ENCODE data around the gene DNAJB7. TPM values are rescaled to one million over a fixed set of nuclear protein-coding genes. Genes with fewer than 3 reads are reported as not detected.

DNAJB7 gene
- total RNA-seq = not detected in 2 replicates

DNA sequence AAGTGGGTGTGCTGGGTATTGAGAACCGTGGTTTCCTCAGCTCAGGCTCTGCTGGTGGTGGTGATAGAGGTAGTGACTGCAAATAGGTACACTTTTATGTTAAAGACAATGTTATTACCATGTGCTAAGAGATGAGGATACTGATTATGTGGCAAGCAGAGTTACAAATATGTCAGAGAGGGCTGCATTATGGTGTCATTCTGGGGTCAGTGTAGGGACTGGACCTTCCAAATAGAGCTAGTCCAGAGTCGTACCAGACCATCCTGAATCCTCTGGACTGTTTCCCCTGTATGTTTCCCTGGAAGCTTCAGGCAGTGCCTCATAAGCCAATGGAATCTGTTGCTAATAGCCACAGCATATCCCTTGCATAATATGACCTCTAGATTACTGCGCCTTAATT lies at the start of gene DNAJB7:
Gene DNAJB7, minus strand, starts transcription at position 101 of the 400 bp plus-strand sequence. CDS start 119 bp downstream, outside the sequence.
- peaks cover 14% of the 10 kb centered on the region for H3K4me1 ChIP-seq (ENCODE audit: insufficient read depth, low read length)
- TF ChIP-seq, protein P1, sequence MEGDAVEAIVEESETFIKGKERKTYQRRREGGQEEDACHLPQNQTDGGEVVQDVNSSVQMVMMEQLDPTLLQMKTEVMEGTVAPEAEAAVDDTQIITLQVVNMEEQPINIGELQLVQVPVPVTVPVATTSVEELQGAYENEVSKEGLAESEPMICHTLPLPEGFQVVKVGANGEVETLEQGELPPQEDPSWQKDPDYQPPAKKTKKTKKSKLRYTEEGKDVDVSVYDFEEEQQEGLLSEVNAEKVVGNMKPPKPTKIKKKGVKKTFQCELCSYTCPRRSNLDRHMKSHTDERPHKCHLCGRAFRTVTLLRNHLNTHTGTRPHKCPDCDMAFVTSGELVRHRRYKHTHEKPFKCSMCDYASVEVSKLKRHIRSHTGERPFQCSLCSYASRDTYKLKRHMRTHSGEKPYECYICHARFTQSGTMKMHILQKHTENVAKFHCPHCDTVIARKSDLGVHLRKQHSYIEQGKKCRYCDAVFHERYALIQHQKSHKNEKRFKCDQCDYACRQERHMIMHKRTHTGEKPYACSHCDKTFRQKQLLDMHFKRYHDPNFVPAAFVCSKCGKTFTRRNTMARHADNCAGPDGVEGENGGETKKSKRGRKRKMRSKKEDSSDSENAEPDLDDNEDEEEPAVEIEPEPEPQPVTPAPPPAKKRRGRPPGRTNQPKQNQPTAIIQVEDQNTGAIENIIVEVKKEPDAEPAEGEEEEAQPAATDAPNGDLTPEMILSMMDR (IDR thresholded peaks at IDR 0.05; ENCODE audit: extremely low read depth, low read depth, low read length) = no peak
- H3K9me3 ChIP-seq (ENCODE audit: low read depth, low read length) = no peaks in the 10 kb centered on the region
- H3K4me3 ChIP-seq (ENCODE audit: insufficient read depth, low read length) = no peak within 1 kb of the TSS
- H4K20me1 ChIP-seq (ENCODE audit: insufficient read depth, low read length) = no peaks in the 10 kb centered on the region
- no peak within 1 kb of the TSS for H3K4me2 ChIP-seq (ENCODE audit: insufficient read depth, low read length)
- peaks cover 14% of the 10 kb centered on the region for H3K36me3 ChIP-seq (ENCODE audit: insufficient read depth, low read length)
- DNase-seq (ENCODE audit: insufficient read length, low spot score, missing footprints) = no peak
- H3K79me2 ChIP-seq (ENCODE audit: insufficient read depth, low read length) = peaks cover 97% of the 10 kb centered on the region
- no peak within 1 kb of the TSS for H2AFZ ChIP-seq (ENCODE audit: low read length)
- H3K27me3 ChIP-seq (ENCODE audit: insufficient read depth, low read length) = no peaks in the 10 kb centered on the region
- H3K27ac ChIP-seq (ENCODE audit: low read depth, low read length) = no peak within 1 kb of the TSS

DNA sequence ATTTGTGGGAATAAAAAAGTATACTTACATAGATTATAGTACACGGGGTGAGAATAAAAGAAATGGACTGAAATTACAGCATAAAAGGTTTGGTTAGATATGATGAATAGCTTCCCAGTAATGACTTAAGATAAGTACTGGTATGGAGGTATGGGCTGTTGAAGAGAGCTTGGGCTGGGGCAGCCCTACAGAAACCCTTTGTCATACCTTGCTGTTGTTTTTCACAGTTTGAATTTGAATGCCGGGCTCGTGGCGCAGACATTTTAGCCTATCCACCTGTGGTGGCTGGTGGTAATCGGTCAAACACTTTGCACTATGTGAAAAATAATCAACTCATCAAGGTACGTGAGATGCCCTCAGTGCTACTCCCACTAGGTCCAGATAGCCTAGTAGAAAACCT lies 47.0 kb upstream of the DNAJB7 start:
- no peak for DNase-seq (ENCODE audit: insufficient read length, low spot score, missing footprints)
- H3K27me3 ChIP-seq (ENCODE audit: insufficient read depth, low read length) = no peaks in the 10 kb centered on the region
- no peak overlapping the region for H3K4me2 ChIP-seq (ENCODE audit: insufficient read depth, low read length)
- TF ChIP-seq, protein P1 (IDR thresholded peaks at IDR 0.05; ENCODE audit: extremely low read depth, low read depth, low read length) = no peak
- no peaks in the 10 kb centered on the region for H4K20me1 ChIP-seq (ENCODE audit: insufficient read depth, low read length)
- no peak overlapping the region for H3K4me3 ChIP-seq (ENCODE audit: insufficient read depth, low read length)
- no peaks in the 10 kb centered on the region for H3K4me1 ChIP-seq (ENCODE audit: insufficient read depth, low read length)
- H2AFZ ChIP-seq (ENCODE audit: low read length) = no peak overlapping the region
- H3K9me3 ChIP-seq (ENCODE audit: low read depth, low read length) = no peaks in the 10 kb centered on the region
- peaks cover 28% of the 10 kb centered on the region for H3K36me3 ChIP-seq (ENCODE audit: insufficient read depth, low read length)
- H3K79me2 ChIP-seq (ENCODE audit: insufficient read depth, low read length) = no peaks in the 10 kb centered on the region
- no peak overlapping the region for H3K27ac ChIP-seq (ENCODE audit: low read depth, low read length)

GRCh38 chr22:40904101-40904500 lies 42.2 kb upstream of the DNAJB7 start:
- Histone ChIP-seq H3K27me3 (ENCODE audit: insufficient read depth, low read length) (no peaks in the 10 kb centered on the region), H3K4me3 (ENCODE audit: insufficient read depth, low read length) (no peak overlapping the region), H3K79me2 (ENCODE audit: insufficient read depth, low read length) (no peaks in the 10 kb centered on the region), H3K4me2 (ENCODE audit: insufficient read depth, low read length) (no peak overlapping the region), H3K4me1 (ENCODE audit: insufficient read depth, low read length) (no peaks in the 10 kb centered on the region), H3K27ac (ENCODE audit: low read depth, low read length) (no peak overlapping the region), H2AFZ (ENCODE audit: low read length) (no peak overlapping the region), H4K20me1 (ENCODE audit: insufficient read depth, low read length) (no peaks in the 10 kb centered on the region), H3K9me3 (ENCODE audit: low read depth, low read length) (no peaks in the 10 kb centered on the region), H3K36me3 (ENCODE audit: insufficient read depth, low read length) (peaks cover 20% of the 10 kb centered on the region)
- DNase-seq (ENCODE audit: insufficient read length, low spot score, missing footprints) = no peak
- TF ChIP-seq, protein P1 (IDR thresholded peaks at IDR 0.05; ENCODE audit: extremely low read depth, low read depth, low read length) = no peak

DNA sequence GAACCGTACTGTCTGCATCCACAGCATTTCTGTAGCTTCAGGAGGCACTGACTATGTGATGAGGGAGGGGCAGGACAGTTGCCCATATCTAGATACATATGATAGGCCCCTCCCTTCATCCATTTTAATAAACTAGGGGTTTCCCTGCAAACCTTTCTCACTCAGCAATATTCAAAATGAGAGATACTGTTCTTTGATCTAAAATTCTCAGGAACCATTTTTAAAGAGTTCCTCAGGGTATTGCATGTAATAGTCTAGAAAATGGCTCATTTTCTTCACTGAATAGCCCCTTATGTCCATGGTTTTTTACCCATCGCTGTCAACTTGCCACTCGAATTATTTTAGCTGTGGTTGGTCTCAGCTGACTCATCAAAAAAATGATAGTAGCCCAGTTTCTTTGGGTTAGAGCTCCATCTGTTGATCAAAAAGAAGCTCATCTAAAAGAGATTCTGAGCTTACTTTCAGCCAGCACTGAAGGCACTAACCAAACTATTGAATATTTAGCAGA lies 37.0 kb upstream of the DNAJB7 start:
- Histone ChIP-seq H3K4me2 (ENCODE audit: insufficient read depth, low read length) (peak overlapping the region; percentile 46), H3K79me2 (ENCODE audit: insufficient read depth, low read length) (no peaks in the 10 kb centered on the region), H3K27ac (ENCODE audit: low read depth, low read length) (no peak overlapping the region), H3K9me3 (ENCODE audit: low read depth, low read length) (no peaks in the 10 kb centered on the region), H3K4me3 (ENCODE audit: insufficient read depth, low read length) (no peak overlapping the region), H3K36me3 (ENCODE audit: insufficient read depth, low read length) (no peaks in the 10 kb centered on the region), H2AFZ (ENCODE audit: low read length) (no peak overlapping the region), H3K4me1 (ENCODE audit: insufficient read depth, low read length) (no peaks in the 10 kb centered on the region), H4K20me1 (ENCODE audit: insufficient read depth, low read length) (no peaks in the 10 kb centered on the region), H3K27me3 (ENCODE audit: insufficient read depth, low read length) (no peaks in the 10 kb centered on the region)
- TF ChIP-seq, protein P1 (IDR thresholded peaks at IDR 0.05; ENCODE audit: extremely low read depth, low read depth, low read length) = peak; percentile 66
- DNase-seq (ENCODE audit: insufficient read length, low spot score, missing footprints) = peak; percentile 88
